ENCODE data around the gene IL11RA.

The IL11RA gene

DNA sequence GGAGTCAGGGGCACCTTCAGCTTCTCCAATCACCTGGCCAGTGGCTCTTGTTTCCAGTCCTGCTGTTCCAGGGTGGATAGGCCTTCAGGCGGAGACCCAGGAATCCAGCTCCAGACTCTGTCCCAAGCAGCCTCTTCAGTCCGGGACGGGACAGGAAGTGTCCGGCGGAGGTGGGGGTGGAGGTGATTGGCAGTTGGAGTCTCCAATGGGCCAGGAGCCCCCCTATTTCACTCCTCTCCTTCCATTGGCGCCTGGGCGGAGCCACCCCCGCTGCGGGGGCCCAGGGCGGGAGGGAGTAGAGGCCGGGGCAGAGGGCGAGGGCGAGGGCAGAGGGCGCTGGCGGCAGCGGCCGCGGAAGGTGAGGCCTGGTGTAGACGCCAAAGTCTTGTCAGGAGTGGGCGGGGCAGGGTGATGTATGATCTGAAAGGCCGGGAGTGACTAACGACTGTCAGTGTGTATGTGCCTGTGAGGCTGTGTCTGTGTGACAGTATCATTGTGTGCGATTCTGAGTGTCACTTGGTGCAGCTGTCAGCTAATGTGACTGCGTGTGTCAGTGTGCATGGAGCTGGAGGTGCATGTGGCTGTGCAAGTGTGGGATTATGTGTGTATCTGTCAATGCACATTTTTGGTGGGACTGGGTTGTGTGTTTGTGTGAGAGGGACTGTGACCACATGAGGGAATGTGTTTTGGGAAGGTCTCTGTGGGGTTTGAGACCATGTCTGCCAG, at the start of gene IL11RA:
Gene IL11RA (plus strand): TSS at position 310 of the 726 bp plus-strand sequence. CDS start 3,033 bp downstream, outside the sequence.
- DNase-seq (ENCODE audit: low read depth, low spot score) = peak; percentile 85
- TF ChIP-seq ZNF274 (IDR thresholded peaks at IDR 0.05; ENCODE audit: low read depth, low read length) (no peak), SUZ12 (IDR thresholded peaks at IDR 0.05; ENCODE audit: extremely low read depth, insufficient read depth, insufficient read length) (no peak)
- H3K36me3 ChIP-seq (ENCODE audit: insufficient read depth, insufficient read length, low read length) = peaks cover 39% of the 10 kb centered on the region
- peak within 1 kb of the TSS; percentile 45 for H3K4me3 ChIP-seq (ENCODE audit: insufficient read length, low read depth)
- H3K9me3 ChIP-seq (ENCODE audit: insufficient read depth, low read length) = no peaks in the 10 kb centered on the region
- H3K9ac ChIP-seq (ENCODE audit: insufficient read length, low read depth) = peak within 1 kb of the TSS; percentile 77
- H3K4me1 ChIP-seq (ENCODE audit: insufficient read depth, insufficient read length) = peaks cover 34% of the 10 kb centered on the region
- H3K27me3 ChIP-seq (ENCODE audit: insufficient read depth, insufficient read length) = no peaks in the 10 kb centered on the region

DNA sequence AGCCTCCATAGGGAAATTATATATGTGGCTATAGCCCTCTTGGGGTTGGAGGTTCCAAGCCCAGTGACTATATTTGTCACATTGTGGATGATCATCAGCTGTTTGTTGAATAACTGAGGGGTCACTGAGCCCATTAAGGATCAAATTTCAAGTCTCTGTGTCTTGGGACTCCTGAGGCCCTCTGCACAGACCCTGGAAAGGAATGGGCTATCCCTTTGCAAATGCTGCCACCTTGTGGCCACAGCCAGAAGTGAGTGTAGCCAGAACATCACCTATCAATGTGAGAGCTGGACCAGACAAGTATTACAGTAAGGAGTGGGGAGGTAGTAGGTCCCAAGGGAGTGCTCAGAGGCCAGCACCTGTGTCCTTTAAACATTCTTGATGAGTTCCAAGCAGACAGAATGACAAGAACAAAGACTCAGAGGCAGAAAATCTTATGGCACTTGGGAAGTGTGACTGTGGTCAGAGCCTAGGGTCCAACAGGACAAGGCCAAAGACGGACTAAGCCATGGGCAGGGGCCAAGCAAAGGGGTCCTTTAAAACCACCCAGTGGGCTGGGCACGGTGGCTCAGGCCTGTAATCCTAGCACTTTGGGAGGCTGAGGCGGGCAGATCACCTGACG, 48.3 kb upstream of the IL11RA start:
- no peaks in the 10 kb centered on the region for H3K27me3 ChIP-seq (ENCODE audit: insufficient read depth, insufficient read length)
- H3K4me1 ChIP-seq (ENCODE audit: insufficient read depth, insufficient read length) = peaks cover 15% of the 10 kb centered on the region
- no peaks in the 10 kb centered on the region for H3K9me3 ChIP-seq (ENCODE audit: insufficient read depth, low read length)
- TF ChIP-seq YY1 (IDR thresholded peaks at IDR 0.05; ENCODE audit: insufficient read depth, insufficient read length) (no peak), ZNF274 (IDR thresholded peaks at IDR 0.05; ENCODE audit: low read depth, low read length) (no peak), SUZ12 (IDR thresholded peaks at IDR 0.05; ENCODE audit: extremely low read depth, insufficient read depth, insufficient read length) (no peak)
- DNase-seq (ENCODE audit: low read depth, low spot score) = peak; percentile 68
- H3K9ac ChIP-seq (ENCODE audit: insufficient read length, low read depth) = no peak overlapping the region
- no peak overlapping the region for H3K4me3 ChIP-seq (ENCODE audit: insufficient read length, low read depth)
- H3K36me3 ChIP-seq (ENCODE audit: insufficient read depth, insufficient read length, low read length) = no peaks in the 10 kb centered on the region

DNA sequence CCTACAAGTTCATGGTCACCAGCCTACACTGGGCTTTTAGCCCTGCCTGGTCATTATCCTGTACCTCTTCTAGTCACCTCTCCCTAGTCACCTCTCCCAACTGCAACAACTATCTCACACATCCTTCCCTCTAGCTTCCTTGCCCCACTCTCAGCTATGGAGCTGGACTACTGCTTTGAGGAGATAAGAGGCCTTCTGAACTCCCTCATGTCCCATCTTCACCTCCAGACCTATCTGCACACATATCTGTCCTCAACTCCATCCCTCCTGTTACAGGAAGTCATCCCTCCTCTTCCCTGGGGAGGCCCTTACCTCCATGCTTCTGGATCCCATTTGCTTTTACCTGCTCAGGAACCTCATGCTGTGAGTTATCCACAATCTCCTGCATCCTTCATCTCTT, 45.8 kb upstream of the IL11RA start:
- peaks cover 18% of the 10 kb centered on the region for H3K36me3 ChIP-seq (ENCODE audit: insufficient read depth, insufficient read length, low read length)
- no peaks in the 10 kb centered on the region for H3K27me3 ChIP-seq (ENCODE audit: insufficient read depth, insufficient read length)
- H3K9ac ChIP-seq (ENCODE audit: insufficient read length, low read depth) = no peak overlapping the region
- no peaks in the 10 kb centered on the region for H3K9me3 ChIP-seq (ENCODE audit: insufficient read depth, low read length)
- H3K4me1 ChIP-seq (ENCODE audit: insufficient read depth, insufficient read length) = peaks cover 26% of the 10 kb centered on the region
- no peak for TF ChIP-seq SUZ12 (IDR thresholded peaks at IDR 0.05; ENCODE audit: extremely low read depth, insufficient read depth, insufficient read length)
- no peak for DNase-seq (ENCODE audit: low read depth, low spot score)
- no peak overlapping the region for H3K4me3 ChIP-seq (ENCODE audit: insufficient read length, low read depth)

DNA sequence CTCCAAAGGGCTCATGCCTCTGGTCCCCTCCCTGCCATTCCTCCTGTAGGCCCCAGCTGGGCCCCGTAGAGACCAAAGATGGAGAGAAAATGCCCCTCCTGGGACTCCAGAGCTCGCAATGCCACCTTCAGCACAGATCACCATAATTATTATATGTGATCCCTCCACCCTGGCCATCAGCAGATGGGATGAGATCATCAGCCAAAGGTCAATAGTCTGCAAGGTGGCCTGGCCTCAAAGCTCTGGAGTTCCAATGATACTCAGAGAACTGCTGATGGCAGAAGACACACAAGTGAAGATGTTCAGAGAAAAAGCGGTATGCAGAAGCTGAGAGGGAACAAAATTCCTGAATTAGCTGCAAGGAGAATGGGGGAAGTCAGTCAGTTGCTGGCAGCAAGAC, 45.1 kb upstream of the IL11RA start:
- peaks cover 24% of the 10 kb centered on the region for H3K4me1 ChIP-seq (ENCODE audit: insufficient read depth, insufficient read length)

DNA sequence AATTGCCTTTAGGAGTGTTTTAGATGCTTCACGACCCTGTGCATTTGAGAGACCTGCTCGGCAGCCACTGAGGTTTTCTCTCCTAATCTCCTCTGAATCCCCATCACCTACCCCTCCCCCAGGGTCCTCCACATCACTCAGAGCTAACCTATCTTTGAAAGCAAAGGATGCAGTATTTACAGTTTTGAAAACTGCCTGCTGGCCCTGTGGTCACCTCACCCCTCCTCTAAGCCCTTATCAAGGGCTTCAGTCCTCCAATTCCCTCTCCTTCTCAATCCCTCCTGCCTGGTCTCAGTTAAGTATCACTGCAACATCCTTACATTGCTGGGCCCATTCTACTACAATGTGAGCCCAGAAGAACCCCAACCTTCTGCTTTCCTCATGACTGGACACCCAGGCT, 44.7 kb upstream of the IL11RA start:
- Histone ChIP-seq H3K9ac (ENCODE audit: insufficient read length, low read depth) (no peak overlapping the region), H3K27me3 (ENCODE audit: insufficient read depth, insufficient read length) (no peaks in the 10 kb centered on the region), H3K4me3 (ENCODE audit: insufficient read length, low read depth) (no peak overlapping the region), H3K36me3 (ENCODE audit: insufficient read depth, insufficient read length, low read length) (peaks cover 18% of the 10 kb centered on the region), H3K9me3 (ENCODE audit: insufficient read depth, low read length) (no peaks in the 10 kb centered on the region), H3K4me1 (ENCODE audit: insufficient read depth, insufficient read length) (peaks cover 20% of the 10 kb centered on the region)
- DNase-seq (ENCODE audit: low read depth, low spot score) = no peak
- no peak for TF ChIP-seq YY1 (IDR thresholded peaks at IDR 0.05; ENCODE audit: insufficient read depth, insufficient read length)
- TF ChIP-seq SUZ12 (IDR thresholded peaks at IDR 0.05; ENCODE audit: extremely low read depth, insufficient read depth, insufficient read length) = no peak
- TF ChIP-seq ZNF274 (IDR thresholded peaks at IDR 0.05; ENCODE audit: low read depth, low read length) = no peak

More for the DNA sequence above, 45.1 kb upstream of the IL11RA start:
- Histone ChIP-seq H3K27me3 (ENCODE audit: insufficient read depth, insufficient read length) (no peaks in the 10 kb centered on the region), H3K9me3 (ENCODE audit: insufficient read depth, low read length) (no peaks in the 10 kb centered on the region), H3K36me3 (ENCODE audit: insufficient read depth, insufficient read length, low read length) (peaks cover 18% of the 10 kb centered on the region), H3K9ac (ENCODE audit: insufficient read length, low read depth) (no peak overlapping the region), H3K4me3 (ENCODE audit: insufficient read length, low read depth) (no peak overlapping the region)
- TF ChIP-seq YY1 (IDR thresholded peaks at IDR 0.05; ENCODE audit: insufficient read depth, insufficient read length) (no peak), SUZ12 (IDR thresholded peaks at IDR 0.05; ENCODE audit: extremely low read depth, insufficient read depth, insufficient read length) (no peak), ZNF274 (IDR thresholded peaks at IDR 0.05; ENCODE audit: low read depth, low read length) (no peak)
- DNase-seq (ENCODE audit: low read depth, low spot score) = no peak

DNA sequence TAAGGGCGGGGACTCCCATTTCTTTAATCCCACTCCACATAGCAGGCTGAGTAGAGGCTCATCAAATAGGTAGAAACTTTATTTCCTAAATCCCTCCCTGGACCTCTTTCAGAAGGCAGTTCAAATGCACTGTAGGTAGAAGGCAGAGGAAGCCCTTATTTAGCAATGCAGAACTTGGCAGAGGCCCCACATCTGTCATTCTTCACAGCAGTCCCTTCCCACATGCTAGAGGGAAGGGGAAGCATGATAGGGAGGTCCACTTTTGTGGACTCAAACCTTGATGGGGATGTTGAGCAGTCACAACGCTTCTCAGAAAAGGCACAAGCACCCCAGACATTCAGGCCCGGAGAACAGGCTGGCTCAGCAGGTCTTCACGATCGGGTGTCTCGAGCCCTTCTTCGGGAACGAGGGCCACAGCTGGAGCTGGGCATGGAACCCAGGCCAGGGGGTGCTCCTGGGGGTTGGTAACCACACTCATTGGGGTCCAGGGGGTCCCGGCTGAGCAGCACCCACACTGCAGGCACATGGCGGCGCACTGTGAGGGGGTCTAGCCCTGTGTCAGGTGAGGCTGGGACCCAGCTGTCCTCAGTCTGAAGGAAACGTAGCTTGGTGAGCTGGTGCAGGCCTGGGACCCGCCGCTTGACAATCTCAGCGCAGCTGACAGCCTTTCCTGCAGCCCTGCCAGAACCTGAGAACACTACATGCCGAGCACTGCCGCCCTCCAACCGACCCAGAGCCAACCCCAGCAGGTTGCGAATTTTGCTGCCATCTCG, 41.4 kb upstream of the IL11RA start:
- no peaks in the 10 kb centered on the region for H3K27me3 ChIP-seq (ENCODE audit: insufficient read depth, insufficient read length)
- peak overlapping the region; percentile 94 for H3K9ac ChIP-seq (ENCODE audit: insufficient read length, low read depth)
- H3K4me1 ChIP-seq (ENCODE audit: insufficient read depth, insufficient read length) = peaks cover 15% of the 10 kb centered on the region
- peak overlapping the region; percentile 90 for H3K4me3 ChIP-seq (ENCODE audit: insufficient read length, low read depth)
- H3K9me3 ChIP-seq (ENCODE audit: insufficient read depth, low read length) = no peaks in the 10 kb centered on the region
- H3K36me3 ChIP-seq (ENCODE audit: insufficient read depth, insufficient read length, low read length) = peaks cover 33% of the 10 kb centered on the region
- no peak for DNase-seq (ENCODE audit: low read depth, low spot score)
- TF ChIP-seq SUZ12 (IDR thresholded peaks at IDR 0.05; ENCODE audit: extremely low read depth, insufficient read depth, insufficient read length) = no peak
- no peak for TF ChIP-seq ZNF274 (IDR thresholded peaks at IDR 0.05; ENCODE audit: low read depth, low read length)
- no peak for TF ChIP-seq YY1 (IDR thresholded peaks at IDR 0.05; ENCODE audit: insufficient read depth, insufficient read length)

DNA sequence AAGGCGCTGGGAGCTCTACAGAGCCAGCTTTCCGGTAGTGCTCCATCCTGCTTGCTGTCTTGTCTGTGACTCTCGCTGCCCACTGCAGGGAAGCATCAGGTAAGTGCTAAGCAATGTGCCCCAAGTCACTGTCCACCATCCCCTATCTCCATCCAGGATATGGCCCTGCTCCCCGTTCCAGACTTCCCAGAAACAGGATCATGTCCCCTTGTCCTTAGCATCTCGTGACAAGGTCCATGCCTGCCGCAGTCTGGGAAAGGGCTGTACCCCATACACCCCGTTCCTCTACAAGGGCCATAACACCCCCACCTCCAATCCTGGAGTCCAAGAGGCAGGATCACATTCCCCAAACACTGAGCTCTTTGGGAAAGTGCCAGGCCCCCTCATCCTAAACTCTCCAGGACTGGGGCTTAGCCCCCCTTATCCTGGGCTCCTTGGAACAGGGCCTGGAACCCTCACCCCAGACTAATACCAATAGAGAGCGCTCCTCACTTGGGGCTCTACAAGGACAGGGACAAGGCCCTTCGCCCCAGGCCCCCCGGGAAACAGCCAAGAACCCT, 40.7 kb upstream of the IL11RA start:
- DNase-seq (ENCODE audit: low read depth, low spot score) = no peak
- Histone ChIP-seq H3K4me1 (ENCODE audit: insufficient read depth, insufficient read length) (peaks cover 15% of the 10 kb centered on the region), H3K27me3 (ENCODE audit: insufficient read depth, insufficient read length) (no peaks in the 10 kb centered on the region), H3K4me3 (ENCODE audit: insufficient read length, low read depth) (peak overlapping the region; percentile 90), H3K9me3 (ENCODE audit: insufficient read depth, low read length) (no peaks in the 10 kb centered on the region), H3K36me3 (ENCODE audit: insufficient read depth, insufficient read length, low read length) (peaks cover 38% of the 10 kb centered on the region), H3K9ac (ENCODE audit: insufficient read length, low read depth) (peak overlapping the region; percentile 94)
- TF ChIP-seq SUZ12 (IDR thresholded peaks at IDR 0.05; ENCODE audit: extremely low read depth, insufficient read depth, insufficient read length) (no peak), YY1 (IDR thresholded peaks at IDR 0.05; ENCODE audit: insufficient read depth, insufficient read length) (no peak), ZNF274 (IDR thresholded peaks at IDR 0.05; ENCODE audit: low read depth, low read length) (no peak)
